Common myeloid progenitor, CD34-positive (primary cell): ENCODE results near the gene HNF4A.

Experiments used
- CTCF ChIA-PET: fragments of 350-600 bp; sonication (Branson Sonifier 250); formaldehyde crosslinking; loops from one replicate; lab custom pipeline; 2021; ENCODE audit warnings: antibody characterized with exemption; lab: Charles Lee
- POLR2A ChIA-PET: fragments of 350-600 bp; sonication (Branson Sonifier 250); formaldehyde crosslinking; loops from one replicate; lab custom pipeline; 2021; ENCODE audit warnings: antibody characterized with exemption; lab: Charles Lee
- DNase-seq, 3 donors: peaks; one replicate each; pipeline versions ENCODE4 v3.0.0 to v3.0.0-alpha.2; 2013
- H3K27ac ChIP-seq, 2 experiments: 1 replicate in 1 of 2; 2 replicates in 1 of 2; pipeline ENCODE4 v1.7.0; 2013; ENCODE audit warnings: inconsistent platforms in 2 of 2, low read length in 2 of 2, mild to moderate bottlenecking in 2 of 2, low read depth in 1 of 2, moderate library complexity in 1 of 2; ENCODE audit not compliant: severe bottlenecking in 2 of 2, insufficient read depth in 1 of 2, poor library complexity in 1 of 2
- H3K27me3 ChIP-seq, 5 experiments: replicated peaks in 2 of 5; 1 replicate in 3 of 5; 2 replicates in 2 of 5; pipeline versions ENCODE4 v1.6.1 to v1.7.0; 2013; ENCODE audit warnings: low read length in 4 of 5, mild to moderate bottlenecking in 2 of 5, moderate library complexity in 2 of 5, inconsistent platforms in 1 of 5; ENCODE audit not compliant: insufficient read depth in 5 of 5, control insufficient read depth in 4 of 5
- H3K36me3 ChIP-seq, 4 experiments: 1 replicate in 2 of 4; 2 replicates in 2 of 4; pipeline versions ENCODE4 v1.6.1 to v1.7.0; 2013; ENCODE audit warnings: low read length in 3 of 4, control low read depth in 1 of 4, mild to moderate bottlenecking in 1 of 4; ENCODE audit not compliant: control insufficient read depth in 4 of 4, insufficient read depth in 4 of 4
- H3K4me1 ChIP-seq, 4 experiments: 1 replicate in 3 of 4; 2 replicates in 1 of 4; pipeline versions ENCODE4 v1.6.1 to v1.7.1; 2013; ENCODE audit warnings: low read length in 3 of 4, mild to moderate bottlenecking in 3 of 4, control low read depth in 1 of 4, inconsistent platforms in 1 of 4, moderate library complexity in 1 of 4; ENCODE audit not compliant: control insufficient read depth in 4 of 4, insufficient read depth in 4 of 4; ENCODE audit errors: control extremely low read depth in 1 of 4
- H3K4me3 ChIP-seq, 7 experiments: 1 replicate in 4 of 7; 2 replicates in 3 of 7; pipeline versions ENCODE4 v1.5.1 to v1.7.0; 2013; ENCODE audit warnings: mild to moderate bottlenecking in 7 of 7, low read length in 6 of 7, moderate library complexity in 6 of 7, inconsistent platforms in 2 of 7, low read depth in 2 of 7, control low read depth in 1 of 7; ENCODE audit not compliant: insufficient read depth in 4 of 7, control insufficient read depth in 1 of 7; ENCODE audit errors: extremely low read depth in 1 of 7
- H3K9me3 ChIP-seq, 5 experiments: 1 replicate in 4 of 5; 2 replicates in 1 of 5; pipeline versions ENCODE4 v1.6.1 to v1.7.1; 2013; ENCODE audit warnings: low read length in 4 of 5, mild to moderate bottlenecking in 2 of 5, inconsistent platforms in 1 of 5, low read depth in 1 of 5, moderate library complexity in 1 of 5; ENCODE audit not compliant: control insufficient read depth in 4 of 5, insufficient read depth in 2 of 5; ENCODE audit errors: control extremely low read depth in 1 of 5
- WGBS: methylation state at CpG from one replicate; pipeline ENCODE4 v1.1.5; 2013; ENCODE audit not compliant: insufficient coverage; 5-methylcytosine and 5-hydroxymethylcytosine counted together

Gene HNF4A

GRCh38 chr20:44477151-44477550 is 121.7 kb downstream of the HNF4A start:
- DNase-seq: no peak
- CTCF ChIA-PET: interaction anchor here (2.4 kb wide), 1 partner anchor 133 kb away, joined by 9 read pairs; no protein-coding TSS in a partner anchor
- Histone ChIP-seq H3K4me3 (no peak overlapping the region), H3K9me3 (no peaks in the 10 kb centered on the region), H3K27ac (no peak overlapping the region), H3K4me1 (peaks cover 9 to 18% (median 16%) of the 10 kb centered on the region in 4 experiments), H3K36me3 (peaks cover 3 to 23% (median 20%) of the 10 kb centered on the region in 4 experiments), H3K27me3 (no peaks in the 10 kb centered on the region)
- WGBS: 94% methylated on average over 2 of the region's 3 CpGs
- POLR2A ChIA-PET: interaction anchor here (0.6 kb wide), 1 partner anchor 15 kb away, joined by 3 read pairs; no protein-coding TSS in a partner anchor

GRCh38 chr20:44478206-44478605 is 122.7 kb downstream of the HNF4A start:
- DNase-seq: no peak
- 94% methylated on average over 2 of the region's 6 CpGs for WGBS
- Histone ChIP-seq H3K27me3 (no peaks in the 10 kb centered on the region), H3K36me3 (peaks cover 5 to 29% (median 23%) of the 10 kb centered on the region in 4 experiments), H3K4me3 (no peak overlapping the region), H3K27ac (no peak overlapping the region), H3K9me3 (no peaks in the 10 kb centered on the region), H3K4me1 (peaks cover 9 to 18% (median 16%) of the 10 kb centered on the region in 4 experiments)
- CTCF ChIA-PET: interaction anchor here (2.4 kb wide), 1 partner anchor 132 kb away, joined by 9 read pairs; no protein-coding TSS in a partner anchor
- POLR2A ChIA-PET: no interaction called here

- Histone ChIP-seq H3K27me3 (no peaks in the 10 kb centered on the region), H3K9me3 (no peaks in the 10 kb centered on the region), H3K36me3 (peaks cover 9 to 42% (median 32%) of the 10 kb centered on the region in 4 experiments), H3K4me3 (no peak overlapping the region), H3K4me1 (peaks cover 9 to 18% (median 16%) of the 10 kb centered on the region in 4 experiments), H3K27ac (no peak overlapping the region)
- WGBS: 93% methylated on average over 4 of the region's 5 CpGs
- ChIA-PET CTCF (interaction anchor here (0.8 to 1.1 kb wide), 2 partner anchors 10 to 19 kb away, joined by 3 read pairs; no protein-coding TSS in a partner anchor), POLR2A (interaction anchor here (0.5 kb wide), 1 partner anchor 49 kb away, joined by 3 read pairs; no protein-coding TSS in a partner anchor)
- DNase-seq: no peak
Observed at GRCh38 chr20:44479643-44480042, 124.1 kb downstream of the HNF4A start.

GRCh38 chr20:44480097-44480496 is 124.6 kb downstream of the HNF4A start:
- no peaks in the 10 kb centered on the region for H3K27me3 ChIP-seq
- POLR2A ChIA-PET: interaction anchor here (0.5 to 0.6 kb wide), 2 partner anchors 49 to 494 kb away, joined by 3 to 4 read pairs; no protein-coding TSS in a partner anchor
- no peaks in the 10 kb centered on the region for H3K9me3 ChIP-seq
- H3K4me3 ChIP-seq: no peak overlapping the region
- H3K36me3 ChIP-seq: peaks cover 11 to 44% (median 35%) of the 10 kb centered on the region in 4 experiments
- H3K27ac ChIP-seq: no peak overlapping the region
- CTCF ChIA-PET: interaction anchor here (0.8 to 1.1 kb wide), 2 partner anchors 11 to 19 kb away, joined by 3 read pairs; no protein-coding TSS in a partner anchor
- 94% methylated on average over 17 of the region's 18 CpGs for WGBS
- H3K4me1 ChIP-seq: peaks cover 9 to 17% (median 15%) of the 10 kb centered on the region in 4 experiments
- DNase-seq: no peak

- no peak overlapping the region for H3K4me3 ChIP-seq
- no peaks in the 10 kb centered on the region for H3K27me3 ChIP-seq
- H3K4me1 ChIP-seq: peaks cover 0 to 1% (median 0%) of the 10 kb centered on the region in 4 experiments
- H3K9me3 ChIP-seq: no peaks in the 10 kb centered on the region
- CTCF ChIA-PET: no interaction called here
- no peak for DNase-seq
- peaks cover 17 to 58% (median 45%) of the 10 kb centered on the region in 4 experiments for H3K36me3 ChIP-seq
- H3K27ac ChIP-seq: no peak overlapping the region
- 100% methylated on average over 2 of the region's 6 CpGs for WGBS
- POLR2A ChIA-PET: no interaction called here
Observed at GRCh38 chr20:44481719-44482416, 126.4 kb downstream of the HNF4A start.

GRCh38 chr20:44483112-44483511 is 127.6 kb downstream of the HNF4A start:
- H3K27me3 ChIP-seq: no peaks in the 10 kb centered on the region
- H3K36me3 ChIP-seq: peaks cover 22 to 60% (median 49%) of the 10 kb centered on the region in 4 experiments
- ChIA-PET CTCF (no interaction called here), POLR2A (no interaction called here)
- no peak overlapping the region for H3K27ac ChIP-seq
- DNase-seq: no peak
- WGBS: 98% methylated on average over 5 of the region's 5 CpGs
- H3K4me3 ChIP-seq: no peak overlapping the region
- H3K9me3 ChIP-seq: no peaks in the 10 kb centered on the region
- H3K4me1 ChIP-seq: no peaks in the 10 kb centered on the region
